OCI-LY1 (cell line): ENCODE measurements around the gene CPXM2.

ENCODE experiments used
- H2AFZ ChIP-seq: fragments of 200-600 bp; sonication (generic), shearing (Covaris generic); 2 replicates; pipeline ENCODE4 v1.6.0; 2014; ENCODE audit warnings: antibody characterized with exemption, mild to moderate bottlenecking, low read length
- H3F3A ChIP-seq: fragments of 200-600 bp; sonication (generic), shearing (Covaris generic); 2 replicates; pipeline ENCODE4 v1.6.0; 2014; ENCODE audit warnings: mild to moderate bottlenecking, antibody characterized with exemption, low read length, moderate library complexity; ENCODE audit not compliant: insufficient read depth
- H3K27ac ChIP-seq: fragments of 200-600 bp; sonication (generic); 2 replicates; pipeline ENCODE4 v1.5.1; 2014; ENCODE audit warnings: low read length, mixed run types, mild to moderate bottlenecking, low read depth; ENCODE audit not compliant: poor library complexity, severe bottlenecking
- H3K27me3 ChIP-seq: fragments of 200-600 bp; sonication (generic); 2 replicates; pipeline ENCODE4 v1.6.0; 2014; ENCODE audit warnings: antibody characterized with exemption, mild to moderate bottlenecking, low read length, moderate library complexity; ENCODE audit not compliant: insufficient read depth
- H3K36me3 ChIP-seq: fragments of 200-600 bp; sonication (generic); 2 replicates; pipeline ENCODE4 v1.6.1; 2014; ENCODE audit warnings: mild to moderate bottlenecking, antibody characterized with exemption, low read length, moderate library complexity, mixed read lengths; ENCODE audit not compliant: insufficient read depth
- H3K4me1 ChIP-seq: fragments of 200-600 bp; sonication (generic); 2 replicates; pipeline ENCODE4 v1.5.1; 2014; ENCODE audit warnings: mild to moderate bottlenecking, low read length, moderate library complexity; ENCODE audit not compliant: insufficient read depth, severe bottlenecking
- H3K4me2 ChIP-seq: fragments of 200-600 bp; sonication (generic), shearing (Covaris generic); 2 replicates; pipeline ENCODE4 v1.6.1; 2014; ENCODE audit warnings: low read length
- H3K4me3 ChIP-seq: fragments of 200-600 bp; sonication (generic); 2 replicates; pipeline ENCODE4 v1.5.1; 2014; ENCODE audit warnings: low read length, low read depth, mild to moderate bottlenecking, mixed read lengths; ENCODE audit not compliant: poor library complexity, severe bottlenecking
- H3K79me2 ChIP-seq: fragments of 200-600 bp; shearing (Covaris generic); 2 replicates; pipeline ENCODE4 v1.6.1; 2016; ENCODE audit warnings: mixed run types, low read length, mixed read lengths; ENCODE audit not compliant: insufficient read depth
- H3K9ac ChIP-seq: fragments of 200-600 bp; sonication (generic), shearing (Covaris generic); 2 replicates; pipeline ENCODE4 v1.6.1; 2014; ENCODE audit warnings: mild to moderate bottlenecking, low read length, mixed read lengths
- H3K9me2 ChIP-seq: fragments of 200-600 bp; sonication (generic), shearing (Covaris generic); 2 replicates; pipeline ENCODE4 v1.6.1; 2014; ENCODE audit warnings: low read depth, mild to moderate bottlenecking, low read length, mixed read lengths
- H3K9me3 ChIP-seq: fragments of 200-600 bp; shearing (Covaris generic); 2 replicates; pipeline ENCODE4 v1.6.1; 2014; ENCODE audit warnings: low read length, mixed read lengths
- H4K20me1 ChIP-seq: fragments of 200-600 bp; sonication (generic), shearing (Covaris generic); 2 replicates; pipeline ENCODE4 v1.6.0; 2016; ENCODE audit warnings: mild to moderate bottlenecking, low read length; ENCODE audit not compliant: insufficient read depth
- EZH2 ChIP-seq: fragments of 200-600 bp; sonication (generic), shearing (Covaris generic); IDR thresholded peaks from 2 replicates; pipeline ENCODE4 v1.8.0; 2017; ENCODE audit warnings: borderline replicate concordance, mixed run types, mild to moderate bottlenecking, antibody characterized with exemption, low read length, moderate library complexity, mixed read lengths
- TF ChIP-seq, protein P1 (sequence below): fragments of 200-600 bp; sonication (generic), shearing (Covaris generic); IDR thresholded peaks from 2 replicates; pipeline ENCODE4 v1.5.1; 2017; ENCODE audit warnings: mild to moderate bottlenecking, antibody characterized with exemption, low read length, moderate library complexity, mixed read lengths

Gene CPXM2

DNA sequence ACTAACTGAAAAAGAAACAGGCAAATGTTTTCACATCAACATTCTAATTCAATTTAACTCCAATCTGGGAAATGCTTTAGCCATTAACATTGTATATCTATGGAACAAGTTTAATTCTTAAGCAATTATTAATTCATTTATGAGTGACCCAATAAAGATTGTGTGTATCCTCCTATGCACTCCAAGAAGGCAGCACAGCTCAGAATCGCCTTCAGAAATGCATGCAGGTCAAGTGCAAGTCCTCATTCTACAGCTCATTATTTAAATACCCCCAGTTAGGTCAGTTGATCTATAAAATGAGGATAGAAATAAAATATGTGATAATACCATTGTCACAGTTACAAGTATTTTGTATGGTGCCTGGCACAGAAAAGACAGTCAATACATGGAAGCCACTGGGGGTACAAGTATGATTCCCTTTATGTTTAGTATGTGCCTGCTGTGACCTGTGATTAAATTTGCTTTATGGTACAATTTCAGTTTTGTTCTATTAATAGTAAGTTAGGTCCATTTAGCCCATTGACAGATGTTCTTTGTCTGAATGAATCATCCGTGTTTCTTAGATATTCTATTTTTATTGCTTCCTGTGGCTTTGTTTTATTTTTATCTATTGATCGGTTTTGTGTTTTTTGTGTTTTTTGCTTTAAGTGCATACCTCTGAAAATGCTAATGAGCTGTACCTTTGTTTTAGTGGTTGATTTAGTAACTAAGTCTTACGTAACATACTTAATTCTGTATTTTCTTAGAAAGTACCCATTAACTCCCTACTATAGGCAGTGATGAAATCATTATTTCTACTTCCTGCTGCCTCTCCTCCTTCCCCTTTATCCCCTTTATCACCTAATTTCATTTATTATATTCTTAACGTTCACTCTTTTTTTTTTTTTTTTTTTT, 42.8 kb downstream of the CPXM2 start:
- Histone ChIP-seq H3K4me1 (no peaks in the 10 kb centered on the region), H4K20me1 (no peaks in the 10 kb centered on the region), H3K79me2 (no peaks in the 10 kb centered on the region), H2AFZ (no peak overlapping the region), H3K36me3 (no peaks in the 10 kb centered on the region), H3K27ac (no peak overlapping the region), H3K4me3 (no peak overlapping the region), H3K9me2 (no peaks in the 10 kb centered on the region), H3K9ac (no peak overlapping the region), H3F3A (no peaks in the 10 kb centered on the region), H3K9me3 (no peaks in the 10 kb centered on the region), H3K27me3 (0 out of 2 replicates have a peak, but pooled peaks cover 3% of the 10 kb centered on the region), H3K4me2 (no peak overlapping the region)
- no peak for TF ChIP-seq EZH2
- TF ChIP-seq, protein P1, sequence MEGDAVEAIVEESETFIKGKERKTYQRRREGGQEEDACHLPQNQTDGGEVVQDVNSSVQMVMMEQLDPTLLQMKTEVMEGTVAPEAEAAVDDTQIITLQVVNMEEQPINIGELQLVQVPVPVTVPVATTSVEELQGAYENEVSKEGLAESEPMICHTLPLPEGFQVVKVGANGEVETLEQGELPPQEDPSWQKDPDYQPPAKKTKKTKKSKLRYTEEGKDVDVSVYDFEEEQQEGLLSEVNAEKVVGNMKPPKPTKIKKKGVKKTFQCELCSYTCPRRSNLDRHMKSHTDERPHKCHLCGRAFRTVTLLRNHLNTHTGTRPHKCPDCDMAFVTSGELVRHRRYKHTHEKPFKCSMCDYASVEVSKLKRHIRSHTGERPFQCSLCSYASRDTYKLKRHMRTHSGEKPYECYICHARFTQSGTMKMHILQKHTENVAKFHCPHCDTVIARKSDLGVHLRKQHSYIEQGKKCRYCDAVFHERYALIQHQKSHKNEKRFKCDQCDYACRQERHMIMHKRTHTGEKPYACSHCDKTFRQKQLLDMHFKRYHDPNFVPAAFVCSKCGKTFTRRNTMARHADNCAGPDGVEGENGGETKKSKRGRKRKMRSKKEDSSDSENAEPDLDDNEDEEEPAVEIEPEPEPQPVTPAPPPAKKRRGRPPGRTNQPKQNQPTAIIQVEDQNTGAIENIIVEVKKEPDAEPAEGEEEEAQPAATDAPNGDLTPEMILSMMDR = no peak

GRCh38 chr10:123847686-123848432, 43.7 kb downstream of the CPXM2 start:
- Histone ChIP-seq H3K4me1 (no peaks in the 10 kb centered on the region), H3K4me2 (no peak overlapping the region), H3K27ac (no peak overlapping the region)

GRCh38 chr10:123843835-123844234, 47.8 kb downstream of the CPXM2 start:
- no peak overlapping the region for H2AFZ ChIP-seq
- H3K36me3 ChIP-seq = no peaks in the 10 kb centered on the region
- no peak overlapping the region for H3K27ac ChIP-seq
- H3K27me3 ChIP-seq = no peaks in the 10 kb centered on the region
- H3K79me2 ChIP-seq = no peaks in the 10 kb centered on the region
- H3K9ac ChIP-seq = no peak overlapping the region
- H4K20me1 ChIP-seq = no peaks in the 10 kb centered on the region
- TF ChIP-seq EZH2 = no peak
- TF ChIP-seq, protein P1 = no peak
- no peaks in the 10 kb centered on the region for H3K4me1 ChIP-seq
- H3K4me2 ChIP-seq = no peak overlapping the region
- H3K9me2 ChIP-seq = no peaks in the 10 kb centered on the region
- H3K4me3 ChIP-seq = no peak overlapping the region
- no peaks in the 10 kb centered on the region for H3K9me3 ChIP-seq
- no peaks in the 10 kb centered on the region for H3F3A ChIP-seq

More at GRCh38 chr10:123847686-123848432, 43.7 kb downstream of the CPXM2 start:
- no peak overlapping the region for H3K9ac ChIP-seq
- no peak overlapping the region for H2AFZ ChIP-seq
- H4K20me1 ChIP-seq = no peaks in the 10 kb centered on the region
- 0 out of 2 replicates have a peak, but pooled peaks cover 3% of the 10 kb centered on the region for H3K27me3 ChIP-seq
- no peaks in the 10 kb centered on the region for H3K36me3 ChIP-seq
- no peaks in the 10 kb centered on the region for H3F3A ChIP-seq
- no peak overlapping the region for H3K4me3 ChIP-seq
- H3K9me3 ChIP-seq = no peaks in the 10 kb centered on the region
- TF ChIP-seq EZH2 = no peak
- TF ChIP-seq, protein P1 = no peak
- H3K79me2 ChIP-seq = no peaks in the 10 kb centered on the region
- H3K9me2 ChIP-seq = no peaks in the 10 kb centered on the region
